NOMO-1 treated with dmso at 0.1 percent for 144 hours (cell line): ENCODE measurements around the gene ALK.

Experiments
- DNase-seq: peaks from one replicate; lab custom pipeline; 2025; ENCODE audit not compliant: unreplicated experiment; lab: John Stamatoyannopoulos, UW

ALK gene

GRCh38 chr2:29921560-29921915, at the start of gene ALK:
Gene ALK, minus strand, starts transcription at chr2:29921586. Its CDS starts 927 bp downstream, at chr2:29920659.
- peak; percentile 64 for DNase-seq

GRCh38 chr2:29966266-29966665, 44.9 kb upstream of the ALK start:
- no peak for DNase-seq

- no peak for DNase-seq
These were observed 42.7 kb upstream of the ALK start for GRCh38 chr2:29963972-29964570.

- DNase-seq: no peak
These were observed 41.5 kb upstream of the ALK start for GRCh38 chr2:29962922-29963321.

- no peak for DNase-seq
These were observed 32.9 kb upstream of the ALK start for GRCh38 chr2:29954316-29954715.

DNA sequence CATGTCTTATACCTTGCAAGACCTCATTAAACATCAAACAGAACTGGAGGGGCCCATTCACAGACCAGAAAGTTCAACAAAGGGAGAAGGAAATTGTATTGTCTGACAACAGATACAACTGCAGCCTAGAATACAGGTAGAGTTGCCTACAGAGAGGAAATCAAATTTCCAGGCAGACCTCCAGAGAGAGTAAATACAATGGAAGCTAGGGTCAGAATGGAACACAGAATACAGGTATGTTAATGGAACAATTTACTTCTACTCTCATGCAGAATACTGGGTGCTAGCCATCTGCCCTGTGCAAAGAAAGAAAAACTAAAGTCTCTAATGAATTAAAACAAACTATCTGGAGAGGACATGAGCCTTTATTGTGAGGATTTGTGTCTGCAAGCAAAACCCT, 31.6 kb upstream of the ALK start:
- no peak for DNase-seq

DNA sequence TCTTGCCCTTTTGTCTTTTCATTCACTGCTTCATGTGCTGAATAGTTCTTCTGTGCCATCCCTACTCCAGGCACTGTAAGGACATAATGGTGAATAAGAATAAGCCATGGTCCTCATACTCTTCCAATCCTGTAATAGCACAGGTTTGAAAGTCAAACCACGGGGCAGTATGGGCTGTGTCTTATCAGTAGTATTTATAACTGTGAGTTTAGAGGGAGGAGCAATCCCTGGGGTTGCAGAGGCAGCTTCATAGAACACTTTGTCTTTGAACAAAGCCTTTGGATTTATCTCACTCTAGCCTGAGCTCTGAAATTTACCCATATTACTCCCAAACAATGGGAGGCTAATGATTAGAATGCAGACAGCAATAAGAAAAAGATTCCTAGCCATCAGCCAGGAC, 30.2 kb upstream of the ALK start:
- DNase-seq: no peak

DNA sequence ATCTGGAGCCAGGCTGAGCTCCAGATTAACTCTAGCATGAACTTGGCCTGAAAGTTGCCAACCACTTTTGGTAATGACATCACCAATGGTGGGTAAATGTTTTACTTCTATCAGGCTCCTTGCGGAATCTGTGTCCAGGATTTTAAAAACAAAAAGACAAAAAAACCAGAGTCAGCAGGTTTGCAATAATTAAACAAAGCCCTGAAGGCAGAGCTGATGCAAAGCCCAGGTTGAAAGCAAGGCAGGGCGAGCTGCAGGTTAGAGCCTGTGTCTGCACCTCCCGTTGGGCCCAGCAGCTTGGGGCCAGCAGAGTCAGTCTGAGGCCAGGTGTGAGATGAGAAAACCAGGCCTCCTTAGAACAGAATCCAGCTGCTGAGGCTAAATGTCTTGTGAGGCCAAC, 29.1 kb upstream of the ALK start:
- DNase-seq: no peak

DNA sequence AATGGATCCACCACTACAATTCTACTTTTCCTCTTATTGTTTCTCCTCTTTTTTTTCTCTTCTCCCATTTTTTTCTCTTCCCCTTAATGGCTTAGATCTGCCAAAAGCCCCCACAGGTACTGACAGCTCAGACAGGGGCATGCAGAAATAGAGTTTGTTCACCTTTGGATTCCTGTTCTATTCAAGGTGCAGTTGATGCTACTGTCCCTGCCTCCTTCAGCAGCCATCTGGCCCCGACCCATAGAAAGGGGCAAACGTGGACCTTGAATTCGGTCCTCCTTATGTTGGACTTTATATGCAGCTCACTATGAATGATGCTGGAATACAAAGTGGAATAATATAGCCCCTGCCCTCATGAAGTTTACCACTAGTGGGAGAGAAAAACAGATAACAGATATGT, 27.7 kb upstream of the ALK start:
- DNase-seq: no peak

DNA sequence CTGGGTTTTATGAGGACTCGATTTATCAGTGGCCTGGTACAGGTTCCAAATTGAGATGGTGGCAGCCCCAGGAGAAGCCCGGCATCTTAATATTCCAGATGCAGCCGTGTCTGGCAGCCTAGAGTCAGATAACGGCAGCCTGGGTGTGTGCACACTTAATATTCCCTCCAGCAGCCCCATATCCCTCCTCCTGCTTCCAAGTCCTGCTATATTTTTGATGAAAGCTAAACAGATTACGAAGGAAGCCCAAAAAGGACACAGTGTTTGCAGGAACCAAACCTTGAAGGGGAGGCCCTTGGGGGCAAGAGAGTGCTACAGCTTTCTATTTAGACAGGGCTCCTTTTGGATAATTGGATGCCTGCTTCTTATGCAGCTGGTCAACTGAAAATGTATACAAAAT, 25.1 kb upstream of the ALK start:
- DNase-seq: no peak

- DNase-seq: no peak
These were observed 21.3 kb upstream of the ALK start for GRCh38 chr2:29942711-29943110.

GRCh38 chr2:29940706-29941105, 19.3 kb upstream of the ALK start:
- no peak for DNase-seq

- DNase-seq: no peak
These were observed 14.6 kb upstream of the ALK start for GRCh38 chr2:29936020-29936419.

DNA sequence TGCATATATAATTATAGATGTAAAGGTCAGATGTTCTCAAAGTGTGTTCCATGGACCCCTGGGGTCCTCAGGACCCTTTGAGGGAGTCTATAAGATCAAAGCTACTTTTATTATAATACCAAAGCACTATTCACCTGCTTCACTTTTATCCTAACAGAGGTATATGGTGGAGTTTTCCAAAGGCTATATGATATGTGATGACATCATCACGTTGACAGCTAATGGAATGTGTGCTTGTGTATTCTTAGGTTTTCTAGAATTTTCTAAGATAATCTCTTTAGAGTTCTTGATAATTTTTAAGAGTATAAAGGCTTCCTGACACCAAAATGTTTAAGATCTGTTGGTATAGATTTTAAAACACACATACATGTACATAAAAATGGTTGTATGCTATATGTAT, 10.4 kb upstream of the ALK start:
- DNase-seq: no peak

GRCh38 chr2:29923110-29923721, 1.8 kb upstream of the ALK start:
- no peak for DNase-seq

DNA sequence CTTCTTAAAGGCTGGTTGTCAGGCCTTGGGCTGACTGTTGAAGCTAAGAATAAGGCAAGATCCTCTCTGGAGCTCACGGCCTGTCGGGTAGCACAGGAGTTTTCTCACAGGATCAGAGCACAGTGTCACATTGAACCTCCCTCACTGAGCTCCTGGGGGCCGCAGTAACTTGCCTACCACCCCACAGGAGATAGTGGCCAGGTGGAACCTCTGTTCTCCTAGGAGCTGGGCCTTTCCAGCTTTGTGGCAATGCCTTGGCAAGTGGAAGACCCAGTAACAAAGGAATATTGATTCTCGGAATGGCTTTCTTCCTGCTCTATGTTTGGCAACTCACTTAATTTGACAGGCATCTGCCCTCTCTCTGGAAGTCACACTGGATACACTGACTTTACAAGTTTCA, 1.2 kb upstream of the ALK start:
- no peak for DNase-seq

DNA sequence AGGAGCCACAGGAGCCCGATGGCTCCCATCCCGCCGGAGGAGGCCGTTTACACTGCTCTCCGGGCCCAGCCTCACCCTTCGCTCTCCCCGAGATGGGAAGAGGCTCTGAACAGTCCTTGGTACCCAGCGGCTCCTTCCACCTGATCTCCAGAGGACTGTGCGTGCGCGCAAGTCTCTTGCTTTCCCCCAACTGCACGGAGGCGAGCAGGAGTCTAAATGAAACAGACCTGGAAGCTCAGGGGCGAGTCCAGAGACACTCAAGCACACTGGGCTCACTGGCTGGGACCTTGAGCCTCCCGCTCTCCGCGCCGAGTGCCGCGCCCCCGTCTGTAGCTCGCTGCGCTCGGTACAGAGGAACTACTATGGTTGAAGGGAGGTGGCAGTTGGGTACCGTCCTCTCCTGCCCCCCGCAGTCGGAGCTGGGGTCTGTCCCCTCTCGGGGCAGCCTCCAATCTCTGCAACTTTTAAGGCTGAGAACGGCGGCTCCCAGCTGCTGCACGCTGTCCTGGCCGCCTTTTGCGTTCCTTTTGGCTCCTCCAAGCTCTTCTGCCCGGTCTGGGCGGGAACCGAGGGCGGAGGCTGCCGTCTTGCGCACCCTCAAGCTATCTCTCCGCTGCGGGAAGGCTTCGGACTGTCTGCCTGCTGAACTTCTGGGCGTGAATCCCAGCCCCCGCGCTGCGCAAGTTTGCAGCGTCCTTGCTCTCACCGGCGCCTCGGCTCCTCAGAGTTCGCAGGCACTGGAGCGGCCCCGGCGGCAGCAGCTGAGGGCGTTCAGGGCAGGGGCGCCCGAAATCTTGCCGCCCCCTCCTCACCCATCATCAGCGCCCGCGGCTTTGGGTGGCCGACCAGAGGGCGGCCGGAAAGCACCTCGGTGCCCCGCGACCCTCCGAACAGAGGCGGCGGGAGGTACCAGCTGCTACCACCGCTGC, 491 bp downstream of the ALK start:
- DNase-seq: no peak

DNA sequence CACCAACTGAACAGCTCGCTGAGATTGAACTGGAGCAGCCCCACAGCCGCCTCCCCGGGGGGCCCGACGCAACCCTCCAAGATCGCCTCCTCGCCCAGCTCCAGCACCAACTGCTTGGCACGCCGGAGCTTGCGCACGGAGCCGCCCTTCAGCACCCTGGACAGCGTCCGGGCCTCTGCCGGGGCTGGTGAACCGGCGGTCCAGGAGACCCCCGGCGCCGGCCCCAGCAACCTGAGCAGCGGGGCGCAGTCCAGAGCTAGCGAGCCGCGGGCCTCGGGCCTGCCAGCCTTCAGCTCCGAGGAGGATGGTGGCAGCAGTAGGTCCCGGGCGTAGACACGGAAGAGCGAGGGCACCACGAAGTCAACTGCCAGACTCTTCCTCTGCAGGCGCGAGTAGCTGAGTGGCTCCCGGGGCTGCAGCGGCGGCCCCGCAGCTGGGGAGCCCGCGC, 1.2 kb downstream of the ALK start:
- DNase-seq: no peak

- no peak for DNase-seq
These were observed 2.4 kb downstream of the ALK start for GRCh38 chr2:29918941-29919340.

DNA sequence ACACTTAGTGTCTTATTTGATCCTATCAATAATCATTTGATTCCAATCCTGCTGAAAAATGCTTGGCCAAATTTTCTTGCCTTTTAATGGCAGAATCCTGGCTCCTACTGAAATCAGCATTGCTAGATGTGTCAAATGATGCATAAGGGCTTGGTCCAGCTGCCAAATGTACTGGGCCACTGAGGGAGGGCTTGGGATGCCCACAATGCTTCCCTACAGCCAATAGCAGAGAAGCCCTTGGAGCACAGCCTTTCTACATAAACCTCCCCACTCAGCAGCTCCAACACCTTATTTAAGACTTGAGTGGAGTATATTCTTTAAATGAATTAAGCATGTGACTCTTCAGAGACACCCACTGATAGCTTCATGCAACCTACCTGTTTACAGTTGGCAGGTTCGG, 3.6 kb downstream of the ALK start:
- no peak for DNase-seq

GRCh38 chr2:29916571-29916970, 4.8 kb downstream of the ALK start:
- no peak for DNase-seq

- no peak for DNase-seq
These were observed 10.4 kb downstream of the ALK start for GRCh38 chr2:29910960-29911359.
